Transverse colon (tissue), 4 donors: ENCODE data around the gene SH2D7. TPM values are rescaled to one million over a fixed set of nuclear protein-coding genes. Genes with fewer than 3 reads are reported as not detected.
A peak's percentile ranks its signal among the peaks of the same experiment; 100 is the strongest.

Experiments
- DNase-seq: peaks from one replicate; pipeline ENCODE4 v3.0.0-alpha.2; 2019
- H3K27ac ChIP-seq, 4 donors: fragments of 200-600 bp; sonication (generic); 2 replicates each; pipeline ENCODE4 v1.5.1; 2016 to 2018; ENCODE audit warnings: inconsistent platforms in 4 of 4
- H3K27me3 ChIP-seq: fragments of 200-600 bp; sonication (generic); 2 replicates; pipeline ENCODE4 v1.5.1; 2017; ENCODE audit warnings: inconsistent platforms
- H3K36me3 ChIP-seq, 4 donors: fragments of 200-600 bp; sonication (generic); 2 replicates each; pipeline ENCODE4 v1.5.1; 2017 to 2019; ENCODE audit warnings: inconsistent platforms in 4 of 4
- H3K4me1 ChIP-seq, 4 donors: fragments of 200-600 bp; sonication (generic); 2 replicates each; pipeline ENCODE4 v1.5.1; 2017 to 2020; ENCODE audit warnings: inconsistent platforms in 4 of 4
- H3K4me3 ChIP-seq, 4 donors: fragments of 200-600 bp; sonication (generic); 1 replicate in 1 of 4; 2 replicates in 3 of 4; pipeline versions ENCODE4 v1.5.1 to v1.6.1; 2017 to 2019; ENCODE audit warnings: inconsistent platforms in 4 of 4
- H3K9me3 ChIP-seq, 2 donors: fragments of 200-600 bp; sonication (generic); 2 replicates each; pipeline ENCODE4 v1.5.1; 2017 to 2019; ENCODE audit warnings: inconsistent platforms in 2 of 2
- CTCF ChIP-seq, 5 experiments: fragments of 200-600 bp in 3 of 5; fragments of 450-650 bp in 2 of 5; sonication (generic) in 3 of 5; IDR thresholded peaks; 1 replicate in 2 of 5; 2 replicates in 3 of 5; pipeline ENCODE4 v1.5.1; 2016 to 2017; ENCODE audit warnings: antibody characterized with exemption in 5 of 5, inconsistent platforms in 3 of 5, mild to moderate bottlenecking in 2 of 5, moderate library complexity in 1 of 5
- EP300 ChIP-seq: sonication (generic); formaldehyde crosslinking; IDR thresholded peaks from one replicate; pipeline ENCODE4 v1.6.1; 2017; ENCODE audit warnings: antibody characterized with exemption, low read depth
- POLR2A ChIP-seq: fragments of 450-650 bp; IDR thresholded peaks from one replicate; pipeline ENCODE4 v1.6.1; 2016; ENCODE audit warnings: antibody characterized with exemption, mild to moderate bottlenecking, moderate library complexity
- POLR2AphosphoS5 ChIP-seq, 3 donors: sonication (generic); formaldehyde crosslinking; IDR thresholded peaks; one replicate each; pipeline ENCODE4 v1.6.1; 2016; ENCODE audit warnings: antibody characterized with exemption in 3 of 3
- WGBS, 2 donors: methylation state at CpG; one replicate each; pipeline ENCODE4 v1.1.5; 2018; ENCODE audit warnings: low coverage in 1 of 2; 5-methylcytosine and 5-hydroxymethylcytosine counted together
- in situ Hi-C, 4 donors: fragments of 200-750 bp; cut with MboI; loops; one replicate each; pipeline versions ENCODE4 v1.15.0 to v1.15.1; 2017; ENCODE audit warnings: low sequenced_read_pairs in 3 of 4, low pct_ligation_motif_present in 1 of 4, low pct_unique_long_range_greater_than_20kb in 1 of 4
- intact Hi-C: fragments of 100-400 bp; cut with DNase I; formaldehyde crosslinking; loops from one replicate; pipeline ENCODE4 v1.15.1; 2023; ENCODE audit warnings: low total_unique reads
- total RNA-seq, 4 donors: library from RNA; depleted of rRNA; stranded (reverse); fragments of >200 nt; gene quantifications; one replicate each; pipeline ENCODE4 v1.1.0, GENCODE V29; 2016

SH2D7 gene
- total RNA-seq, 4 donors from 2014 or later, result 6.0 to 9.7 (median 9.3) TPM; not detected in 1

- intact Hi-C loops (no loop called here), in situ Hi-C loops (loop anchor here in 1 of 4 donors (25.0 kb wide), 1 partner anchor 304 kb away; the partner anchor contains the start of gene IREB2)
- H3K9me3 ChIP-seq, result no peaks in the 10 kb centered on the region
- no peak for DNase-seq
- no peaks in the 10 kb centered on the region for H3K27me3 ChIP-seq
- peaks cover 7 to 16% (median 10%) of the 10 kb centered on the region in 4 donors for H3K4me1 ChIP-seq
- H3K4me3 ChIP-seq, result no peak overlapping the region
- TF ChIP-seq POLR2AphosphoS5 (IDR thresholded peaks at IDR 0.05) (no peak), CTCF (IDR thresholded peaks at IDR 0.05) (no peak), POLR2A (no peak), EP300 (no peak)
- no peaks in the 10 kb centered on the region for H3K36me3 ChIP-seq
- WGBS, 2 donors, result 64 to 70% methylated on average over 1 to 2 of the region's 2 CpGs
- H3K27ac ChIP-seq, result no peak overlapping the region
Measured at GRCh38 chr15:78133801-78134200, 41.4 kb downstream of the SH2D7 start.

GRCh38 chr15:78139578-78139977 is 47.2 kb downstream of the SH2D7 start:
- intact Hi-C loops (no loop called here), in situ Hi-C loops (loop anchor here in 1 of 4 donors (25.0 kb wide), 1 partner anchor 298 kb away; the partner anchor contains the start of gene IREB2)
- H3K4me3 ChIP-seq, result no peak overlapping the region
- H3K27ac ChIP-seq, result peak overlapping the region; percentile 42 to 63 (median 58)
- no peak for DNase-seq
- no peaks in the 10 kb centered on the region for H3K27me3 ChIP-seq
- H3K4me1 ChIP-seq, result peaks cover 5 to 22% (median 8%) of the 10 kb centered on the region in 4 donors
- 85 to 100% methylated on average over 2 to 5 of the region's 5 CpGs for WGBS, 2 donors
- no peaks in the 10 kb centered on the region for H3K36me3 ChIP-seq
- H3K9me3 ChIP-seq, result no peaks in the 10 kb centered on the region
- TF ChIP-seq CTCF (IDR thresholded peaks at IDR 0.05) (no peak), POLR2A (no peak), EP300 (no peak), POLR2AphosphoS5 (IDR thresholded peaks at IDR 0.05) (no peak)

- Histone ChIP-seq H3K27me3 (no peaks in the 10 kb centered on the region), H3K9me3 (no peaks in the 10 kb centered on the region), H3K36me3 (no peaks in the 10 kb centered on the region), H3K4me3 (no peak overlapping the region), H3K27ac (peak overlapping the region; percentile 57 to 63 (median 58)), H3K4me1 (peaks cover 5 to 22% (median 8%) of the 10 kb centered on the region in 4 donors)
- intact Hi-C loops (no loop called here), in situ Hi-C loops (loop anchor here in 1 of 4 donors (25.0 kb wide), 1 partner anchor 297 kb away; the partner anchor contains the start of gene IREB2)
- DNase-seq, result no peak
- TF ChIP-seq POLR2A (no peak), POLR2AphosphoS5 (IDR thresholded peaks at IDR 0.05) (peak in 1 of 3 donors; percentile 16), EP300 (no peak), CTCF (IDR thresholded peaks at IDR 0.05) (peak in 2 of 5 experiments; percentile 53 to 59)
Measured at GRCh38 chr15:78140292-78140691, 47.9 kb downstream of the SH2D7 start.

- no peak overlapping the region for H3K27ac ChIP-seq
- in situ Hi-C loops (loop anchor here in 1 of 4 donors (25.0 kb wide), 1 partner anchor 295 kb away; the partner anchor contains the start of gene IREB2), intact Hi-C loops (no loop called here)
- H3K36me3 ChIP-seq, result no peaks in the 10 kb centered on the region
- TF ChIP-seq CTCF (IDR thresholded peaks at IDR 0.05) (no peak), EP300 (no peak), POLR2AphosphoS5 (IDR thresholded peaks at IDR 0.05) (no peak), POLR2A (no peak)
- H3K4me1 ChIP-seq, result peaks cover 5 to 22% (median 8%) of the 10 kb centered on the region in 4 donors
- no peaks in the 10 kb centered on the region for H3K9me3 ChIP-seq
- no peaks in the 10 kb centered on the region for H3K27me3 ChIP-seq
- no peak for DNase-seq
- H3K4me3 ChIP-seq, result no peak overlapping the region
- 80 to 93% methylated on average over 1 to 3 of the region's 3 CpGs for WGBS, 2 donors
Measured at GRCh38 chr15:78142332-78142731, 50.0 kb downstream of the SH2D7 start.
